HG03064 (cell line): ENCODE results near the gene MYO9A.

Experiments
- ATAC-seq: cut with Tn5 transposase; IDR thresholded peaks from one replicate; pipeline ENCODE4 v1.9.1; 2021; ENCODE audit warnings: low read depth; ENCODE audit not compliant: unreplicated experiment

The MYO9A gene

GRCh38 chr15:71813723-71814470, 304.1 kb downstream of the MYO9A start:
- ATAC-seq: no peak

- no peak for ATAC-seq
These were observed 304.8 kb downstream of the MYO9A start for GRCh38 chr15:71812966-71813722.

DNA sequence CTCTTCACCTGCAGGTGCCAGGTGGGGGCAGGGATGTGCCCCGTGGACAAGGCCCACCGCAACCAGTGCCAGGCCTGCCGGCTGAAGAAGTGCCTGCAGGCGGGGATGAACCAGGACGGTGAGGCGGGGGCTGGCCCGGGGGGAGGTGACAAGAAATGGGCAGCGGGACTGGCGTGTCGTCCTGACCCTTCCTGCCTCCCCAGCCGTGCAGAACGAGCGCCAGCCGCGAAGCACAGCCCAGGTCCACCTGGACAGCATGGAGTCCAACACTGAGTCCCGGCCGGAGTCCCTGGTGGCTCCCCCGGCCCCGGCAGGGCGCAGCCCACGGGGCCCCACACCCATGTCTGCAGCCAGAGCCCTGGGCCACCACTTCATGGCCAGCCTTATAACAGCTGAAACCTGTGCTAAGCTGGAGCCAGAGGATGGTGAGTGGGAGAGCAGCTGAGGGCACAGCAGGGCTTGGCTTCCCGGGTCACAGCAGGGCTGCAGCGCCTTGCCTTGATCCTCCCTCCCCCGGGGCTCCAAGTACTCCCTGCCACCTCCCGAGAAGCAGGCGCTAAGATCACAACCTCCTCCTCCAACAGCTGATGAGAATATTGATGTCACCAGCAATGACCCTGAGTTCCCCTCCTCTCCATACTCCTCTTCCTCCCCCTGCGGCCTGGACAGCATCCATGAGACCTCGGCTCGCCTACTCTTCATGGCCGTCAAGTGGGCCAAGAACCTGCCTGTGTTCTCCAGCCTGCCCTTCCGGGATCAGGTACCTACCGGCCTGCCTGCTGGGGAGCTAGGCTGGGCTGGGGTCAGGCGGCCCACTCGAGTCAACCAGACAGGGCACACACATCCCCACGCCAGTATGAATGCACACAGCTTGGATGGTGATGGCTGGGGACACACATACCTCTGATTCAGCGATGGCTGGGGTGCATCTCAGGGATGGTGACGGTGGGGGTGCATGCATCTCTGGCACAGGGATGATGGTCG, 305.9 kb downstream of the MYO9A start:
- no peak for ATAC-seq

DNA sequence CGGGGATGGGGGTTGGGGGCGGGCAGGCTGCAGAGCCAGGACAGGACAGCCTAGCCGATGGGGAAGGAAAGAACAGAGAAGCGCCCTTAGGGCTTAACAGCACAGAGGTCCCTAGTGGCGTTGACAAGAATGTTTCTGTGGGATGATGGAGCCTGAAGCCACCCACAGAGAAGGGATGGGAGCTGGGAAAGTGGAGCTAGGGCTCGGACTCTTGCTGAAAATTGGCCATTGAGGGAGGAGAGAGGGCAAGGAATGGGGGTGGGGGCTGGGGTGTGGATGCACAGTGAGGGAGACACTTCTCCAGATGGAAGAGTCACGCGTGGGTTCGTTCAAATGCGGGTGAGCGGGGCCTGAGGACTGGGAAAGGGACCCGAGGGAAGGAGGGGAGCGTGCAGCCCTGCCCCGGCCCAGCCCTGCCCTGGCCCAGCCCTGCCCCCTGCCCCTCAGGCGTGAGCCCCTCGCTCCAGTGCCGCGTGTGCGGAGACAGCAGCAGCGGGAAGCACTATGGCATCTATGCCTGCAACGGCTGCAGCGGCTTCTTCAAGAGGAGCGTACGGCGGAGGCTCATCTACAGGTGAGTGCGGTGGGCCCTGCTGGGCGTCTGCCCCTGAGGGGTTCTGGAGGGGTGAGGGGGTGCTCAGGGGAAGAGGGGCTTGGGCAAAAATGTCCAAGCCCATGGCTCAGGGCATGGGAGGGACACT, 306.8 kb downstream of the MYO9A start:
- no peak for ATAC-seq

DNA sequence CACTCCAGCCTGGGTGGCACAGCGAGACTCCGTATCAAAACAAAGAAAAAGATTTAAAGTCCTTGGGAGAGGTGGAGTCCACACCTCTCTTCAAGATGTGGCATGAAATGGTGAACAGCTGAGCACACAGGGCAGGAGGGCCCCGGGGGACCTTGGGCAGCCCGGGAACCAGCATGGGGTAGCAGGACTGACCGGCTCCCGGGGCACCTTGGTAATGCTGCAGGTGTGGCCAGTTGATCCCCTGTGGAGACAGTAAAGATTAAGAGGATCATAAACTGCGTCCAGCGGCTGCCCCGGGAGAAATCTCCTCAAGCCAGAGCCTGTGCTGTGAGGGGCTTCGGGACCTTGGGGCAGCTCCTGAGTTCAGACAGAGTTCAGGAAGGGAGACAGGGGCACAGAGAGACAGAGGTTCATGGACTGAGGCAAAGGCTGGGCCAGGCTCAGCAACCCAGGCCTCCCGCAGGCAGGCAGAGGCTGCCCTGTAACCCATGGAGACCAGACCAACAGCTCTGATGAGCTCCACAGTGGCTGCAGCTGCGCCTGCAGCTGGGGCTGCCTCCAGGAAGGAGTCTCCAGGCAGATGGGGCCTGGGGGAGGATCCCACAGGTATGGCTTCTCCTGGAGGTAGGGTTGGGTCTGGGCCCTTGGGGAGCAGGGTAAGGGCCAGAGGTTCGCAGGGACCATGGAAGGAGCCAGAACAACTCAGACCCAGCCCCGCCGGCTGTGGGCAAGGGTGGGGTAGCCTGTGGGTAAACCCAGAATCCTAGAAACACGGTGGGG, 307.5 kb downstream of the MYO9A start, which contains the start of gene NR2E3:
Gene NR2E3 (plus strand): TSS at position 299 of the 780 bp plus-strand sequence. CDS start 190 bp downstream, at position 489.
- ATAC-seq: no peak

- no peak for ATAC-seq
These were observed 308.6 kb downstream of the MYO9A start for GRCh38 chr15:71809346-71809745.

DNA sequence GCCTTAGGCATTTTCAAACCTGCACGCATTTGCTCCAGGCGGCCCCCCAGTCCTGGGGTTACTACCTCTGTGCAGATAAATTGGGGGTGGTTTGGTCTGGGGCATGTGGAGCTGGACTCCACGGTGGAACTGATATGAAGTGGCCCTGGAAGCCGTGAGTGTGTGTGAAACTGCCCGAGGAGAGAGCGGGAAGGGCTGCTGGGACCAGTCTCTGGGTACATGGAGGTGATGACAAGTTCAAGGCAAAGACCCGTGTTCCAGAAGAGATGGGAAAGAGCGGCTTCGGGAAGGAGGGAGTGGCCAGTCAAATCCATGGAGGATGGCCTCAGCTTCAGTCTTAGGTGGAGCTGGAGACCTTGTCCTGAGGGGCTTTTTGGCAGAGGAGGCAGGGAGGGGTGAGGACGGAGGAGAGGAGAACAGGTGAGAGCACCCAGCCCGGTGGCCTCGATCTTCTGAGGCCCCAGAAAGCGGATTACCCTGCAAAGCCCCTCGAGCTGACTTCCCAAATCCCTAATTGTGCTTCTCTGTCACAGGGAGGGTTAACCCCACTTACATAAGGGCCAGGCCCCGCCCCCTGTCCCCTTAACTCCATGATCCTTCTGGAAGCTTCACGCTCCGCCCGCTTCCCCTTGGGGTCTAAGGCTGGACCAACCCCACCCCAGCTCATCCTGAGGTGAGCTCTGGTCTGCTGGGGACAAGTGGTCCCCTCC, 309.5 kb downstream of the MYO9A start:
- no peak for ATAC-seq

GRCh38 chr15:71807691-71808091, 310.3 kb downstream of the MYO9A start:
- ATAC-seq: no peak

DNA sequence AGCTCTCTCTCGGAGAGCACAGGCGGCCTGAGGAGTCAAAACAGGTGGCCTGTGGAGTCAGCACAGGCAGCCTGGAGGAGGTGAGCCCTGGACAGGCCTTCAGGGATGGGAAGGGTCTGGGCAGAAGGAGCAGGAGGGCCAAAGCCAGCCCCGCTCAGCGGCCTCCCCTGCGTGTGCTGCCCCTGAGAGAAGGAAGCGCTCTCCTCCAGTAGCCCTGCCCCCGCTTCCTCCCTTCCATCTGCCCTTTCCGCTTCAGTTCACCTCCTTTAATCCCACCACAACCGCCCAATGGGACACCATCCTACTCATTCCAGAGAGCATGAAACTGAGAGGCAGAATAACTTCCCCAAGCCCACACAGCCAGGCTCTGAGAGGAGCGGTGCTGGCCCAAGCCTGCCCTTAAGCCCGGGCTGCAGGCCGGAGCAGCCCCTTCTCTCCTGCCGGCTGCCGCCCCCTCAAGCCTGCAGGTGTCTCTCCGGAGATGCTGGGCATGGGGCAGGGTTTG, 310.8 kb downstream of the MYO9A start:
- ATAC-seq: no peak

DNA sequence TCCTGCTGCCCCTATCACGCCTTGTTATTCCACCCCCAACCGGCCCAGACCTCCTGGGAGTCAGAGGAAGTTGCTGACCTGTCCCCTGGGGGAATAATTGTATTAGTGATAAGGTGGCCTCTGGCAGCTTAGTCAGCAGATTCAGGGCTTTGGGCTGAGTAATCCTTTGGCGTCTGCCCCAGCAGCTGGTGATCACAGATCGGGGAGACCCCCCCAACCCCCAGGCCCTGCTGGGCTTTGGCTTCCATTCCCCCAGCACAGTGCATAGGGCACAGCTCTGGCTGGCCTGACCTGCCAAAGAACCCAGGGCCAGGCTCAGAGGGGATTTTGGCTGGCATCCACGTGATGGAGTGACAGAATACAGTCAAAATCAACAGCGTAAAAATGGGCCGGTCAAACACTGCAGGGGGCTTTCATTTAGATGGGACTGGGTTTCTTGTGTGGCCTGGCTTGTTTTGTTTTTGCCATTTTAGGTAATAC, 311.5 kb downstream of the MYO9A start:
- ATAC-seq: no peak

GRCh38 chr15:71804695-71805470, 313.1 kb downstream of the MYO9A start:
- ATAC-seq: no peak

DNA sequence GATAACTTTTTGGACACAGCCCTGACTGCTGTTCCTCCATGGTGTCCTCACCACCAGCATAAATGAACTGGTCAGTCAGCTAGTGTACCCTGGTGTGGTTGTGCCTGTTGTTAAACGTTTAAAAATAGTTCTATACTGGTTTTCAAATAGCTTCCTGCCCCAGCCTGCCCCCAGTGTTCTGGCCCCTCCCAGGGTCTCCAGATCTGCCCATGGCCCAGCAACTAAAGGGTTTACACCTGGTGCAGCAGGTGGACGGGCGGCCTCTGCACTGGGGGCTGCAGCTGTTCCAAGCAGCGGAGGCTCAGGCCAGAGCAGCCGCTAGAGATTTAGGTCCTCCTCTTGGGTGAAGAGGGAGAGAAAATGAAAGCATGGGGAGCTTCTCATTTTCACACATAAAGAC, 313.7 kb downstream of the MYO9A start:
- no peak for ATAC-seq

DNA sequence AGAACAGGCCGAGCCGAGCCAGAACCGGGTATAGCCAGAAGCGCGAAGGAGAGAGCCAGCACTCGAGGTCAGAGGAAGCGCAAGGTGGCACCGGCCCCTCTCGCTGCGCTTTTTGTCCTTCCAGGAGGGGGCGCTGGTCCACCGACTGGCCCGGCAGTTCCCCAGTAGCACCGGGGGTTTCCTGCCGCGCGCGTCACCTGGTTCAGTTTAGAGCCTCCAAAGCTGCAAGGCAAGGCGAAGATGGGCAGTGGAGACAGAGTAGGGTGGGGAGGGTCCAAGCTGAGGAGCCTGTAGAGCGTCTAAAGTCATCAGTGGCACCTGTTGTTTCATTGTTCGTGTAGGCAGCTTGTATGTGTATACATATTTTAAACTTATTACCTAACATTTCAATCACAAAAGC, 315.2 kb downstream of the MYO9A start:
- no peak for ATAC-seq

DNA sequence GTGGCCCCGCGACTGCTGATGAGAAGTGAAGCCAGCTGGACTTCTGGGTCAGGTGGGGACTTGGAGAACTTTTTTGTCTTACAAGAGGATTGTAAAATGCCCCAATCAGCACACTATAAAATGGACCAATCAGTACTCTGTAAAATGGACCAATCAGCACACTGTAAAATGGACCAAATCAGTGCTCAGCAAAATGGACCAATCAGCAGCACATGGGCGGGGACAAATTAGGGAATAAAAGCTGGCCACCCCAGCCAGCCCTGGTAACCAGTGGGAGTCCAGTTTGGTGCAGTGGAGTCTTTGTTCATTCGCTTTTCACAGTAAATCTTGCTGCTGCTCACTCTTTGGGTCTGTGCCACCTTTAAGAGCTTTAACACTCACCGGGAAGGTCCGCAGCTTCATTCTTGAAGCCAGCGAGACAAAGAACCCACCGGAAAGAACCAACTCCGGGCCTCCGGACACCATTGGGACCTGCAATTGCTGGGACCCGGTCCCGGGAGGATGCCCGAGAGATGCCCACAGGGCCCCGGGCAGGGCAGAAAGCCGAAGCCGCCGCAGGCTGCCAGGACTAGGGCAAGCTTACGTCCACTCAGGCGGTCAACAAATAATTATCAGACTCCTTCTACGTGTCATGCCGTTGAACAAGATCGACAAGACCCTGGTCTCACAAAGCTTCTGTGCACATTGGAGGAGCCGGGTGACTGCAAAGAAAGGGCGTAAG, 315.9 kb downstream of the MYO9A start:
- no peak for ATAC-seq

DNA sequence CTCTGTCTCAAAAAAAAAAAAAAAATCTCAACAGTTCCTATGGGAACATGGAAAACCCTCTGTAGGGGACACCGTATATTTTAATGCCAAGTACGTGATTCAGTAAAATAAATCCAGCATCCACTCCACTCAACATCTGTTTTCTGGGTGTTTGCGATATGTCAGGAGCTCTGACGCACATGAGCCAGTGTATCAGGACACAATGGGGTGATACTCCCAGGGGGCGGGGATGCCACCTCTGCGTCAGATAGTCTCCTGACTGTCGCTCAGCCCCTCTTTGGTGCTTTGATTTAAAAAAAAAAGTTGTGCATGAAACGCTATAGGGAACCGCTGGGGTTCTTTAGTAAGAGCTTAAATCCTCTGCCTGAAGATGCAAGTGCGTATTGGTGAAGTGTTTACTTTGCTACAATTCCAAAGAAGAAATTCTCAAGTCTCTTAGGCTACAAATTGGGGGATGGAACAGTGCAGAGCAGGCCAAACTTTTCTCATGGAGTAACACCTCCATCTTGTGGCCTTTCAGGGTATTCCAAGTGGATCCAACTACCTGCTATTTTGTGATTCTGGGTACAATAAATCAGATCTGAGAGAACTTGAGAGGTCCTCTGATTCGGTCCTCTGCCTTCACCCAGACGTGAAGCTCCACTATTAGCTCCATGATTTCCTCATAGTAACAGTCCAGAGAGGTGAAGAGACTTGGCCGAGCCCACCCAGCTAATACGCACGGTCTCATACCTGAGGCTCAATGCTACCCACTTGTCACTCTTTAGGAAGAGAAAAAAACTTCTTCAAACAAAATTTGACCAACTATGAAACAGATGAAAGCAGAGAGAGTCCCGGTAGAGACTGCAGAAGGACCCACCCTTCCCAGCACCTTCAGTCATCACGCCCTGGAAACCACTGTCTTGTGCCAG, 316.9 kb downstream of the MYO9A start:
- ATAC-seq: no peak

DNA sequence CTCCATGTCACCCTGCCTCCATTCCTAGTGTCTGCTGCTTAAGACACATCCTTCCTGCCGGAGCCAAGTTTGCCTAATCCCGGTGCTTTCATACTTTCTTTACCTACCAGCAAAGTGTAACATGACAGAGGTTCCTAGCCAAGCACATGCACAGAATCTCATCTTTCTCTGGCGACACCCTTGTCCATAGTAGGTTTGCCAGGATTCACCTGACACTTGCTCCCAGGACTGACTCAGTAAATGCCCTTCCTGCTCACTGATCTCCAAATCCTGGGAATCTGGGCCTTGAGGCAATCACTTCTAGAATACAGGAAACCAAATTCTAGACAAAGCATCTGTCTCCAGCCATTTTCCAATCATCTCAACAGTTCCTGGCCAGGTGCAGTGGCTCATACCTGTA, 317.8 kb downstream of the MYO9A start:
- ATAC-seq: no peak
